Mesenchymal stem cell (in vitro differentiated cells and primary cell): ENCODE measurements around the gene SELE.

Source experiments
- DNase-seq: peaks from one replicate; pipeline ENCODE4 v3.0.0-alpha.2; 2013
- H2AFZ ChIP-seq: one replicate; pipeline ENCODE4 v1.6.1; 2013; ENCODE audit warnings: low read depth, mild to moderate bottlenecking, control low read depth, inconsistent platforms, low read length, moderate library complexity
- H2AK5ac ChIP-seq: 2 replicates; pipeline ENCODE4 v1.6.1; 2013; ENCODE audit warnings: low read length, moderate library complexity, mild to moderate bottlenecking, inconsistent platforms; ENCODE audit not compliant: severe bottlenecking
- H2BK120ac ChIP-seq: one replicate; pipeline ENCODE4 v1.6.1; 2013; ENCODE audit warnings: low read depth, mild to moderate bottlenecking, inconsistent platforms, low read length, moderate library complexity
- H2BK12ac ChIP-seq, 2 experiments: one replicate each; pipeline ENCODE4 v1.6.1; 2013; ENCODE audit warnings: inconsistent platforms in 2 of 2, low read length in 2 of 2, mild to moderate bottlenecking in 2 of 2, moderate library complexity in 2 of 2, control low read depth in 1 of 2
- H2BK15ac ChIP-seq: one replicate; pipeline ENCODE4 v1.6.1; 2013; ENCODE audit warnings: mild to moderate bottlenecking, low read depth, inconsistent platforms; ENCODE audit not compliant: poor library complexity, severe bottlenecking
- H2BK5ac ChIP-seq: 2 replicates; pipeline ENCODE4 v1.6.1; 2013; ENCODE audit warnings: low read depth, mild to moderate bottlenecking, low read length, control low read depth, inconsistent platforms; ENCODE audit not compliant: poor library complexity, severe bottlenecking
- H3K14ac ChIP-seq, 2 experiments: one replicate each; pipeline ENCODE4 v1.6.1; 2013; ENCODE audit warnings: inconsistent platforms in 2 of 2, low read length in 2 of 2, control low read depth in 1 of 2, mild to moderate bottlenecking in 1 of 2, moderate library complexity in 1 of 2
- H3K18ac ChIP-seq, 2 experiments: one replicate each; pipeline ENCODE4 v1.6.1; 2013; ENCODE audit warnings: inconsistent platforms in 2 of 2, low read length in 2 of 2, control low read depth in 1 of 2, low read depth in 1 of 2, mild to moderate bottlenecking in 1 of 2
- H3K23ac ChIP-seq, 2 experiments: one replicate each; pipeline ENCODE4 v1.6.1; 2013; ENCODE audit warnings: inconsistent platforms in 2 of 2, low read length in 2 of 2, mild to moderate bottlenecking in 2 of 2, moderate library complexity in 2 of 2, control low read depth in 1 of 2
- H3K27ac ChIP-seq: 2 replicates; pipeline ENCODE4 v1.5.1; 2013; ENCODE audit warnings: mild to moderate bottlenecking, moderate library complexity, low read length, control low read depth, inconsistent platforms; ENCODE audit not compliant: poor library complexity, severe bottlenecking
- H3K27me3 ChIP-seq, 2 experiments: 2 replicates each; pipeline versions ENCODE4 v1.6.1 to v1.7.0; 2013; ENCODE audit warnings: low read length in 2 of 2, mild to moderate bottlenecking in 2 of 2, moderate library complexity in 2 of 2, control low read depth in 1 of 2, inconsistent platforms in 1 of 2; ENCODE audit not compliant: control insufficient read depth in 1 of 2, insufficient read depth in 1 of 2
- H3K36me3 ChIP-seq, 2 experiments: 2 replicates each; pipeline versions ENCODE4 v1.6.1 to v1.7.0; 2013; ENCODE audit warnings: low read length in 2 of 2, control low read depth in 1 of 2, inconsistent platforms in 1 of 2, low read depth in 1 of 2, mild to moderate bottlenecking in 1 of 2; ENCODE audit not compliant: insufficient read depth in 2 of 2, control insufficient read depth in 1 of 2
- H3K4ac ChIP-seq, 2 experiments: one replicate each; pipeline ENCODE4 v1.6.1; 2013; ENCODE audit warnings: inconsistent platforms in 2 of 2, low read length in 2 of 2, mild to moderate bottlenecking in 2 of 2, moderate library complexity in 2 of 2, control low read depth in 1 of 2, low read depth in 1 of 2
- H3K4me1 ChIP-seq: 2 replicates; pipeline ENCODE4 v1.6.1; 2013; ENCODE audit warnings: low read depth, low read length, control low read depth; ENCODE audit not compliant: control insufficient read depth, insufficient read depth
- H3K4me2 ChIP-seq: 2 replicates; pipeline ENCODE4 v1.6.1; 2013; ENCODE audit warnings: low read length, mild to moderate bottlenecking, inconsistent platforms; ENCODE audit not compliant: poor library complexity, severe bottlenecking
- H3K4me3 ChIP-seq, 2 experiments: 2 replicates each; pipeline versions ENCODE4 v1.5.1 to v1.7.0; 2013; ENCODE audit warnings: low read length in 2 of 2, mild to moderate bottlenecking in 2 of 2, control low read depth in 1 of 2, low read depth in 1 of 2; ENCODE audit not compliant: insufficient read depth in 1 of 2
- H3K79me1 ChIP-seq: replicated peaks from 2 replicates; pipeline ENCODE4 v1.6.1; 2013; ENCODE audit warnings: mild to moderate bottlenecking, control low read depth, low read length, inconsistent platforms; ENCODE audit not compliant: poor library complexity, severe bottlenecking
- H3K9ac ChIP-seq: 2 replicates; pipeline ENCODE4 v1.7.0; 2013; ENCODE audit warnings: mild to moderate bottlenecking, low read length, moderate library complexity
- H3K9me3 ChIP-seq: 2 replicates; pipeline ENCODE4 v1.7.0; 2013; ENCODE audit warnings: mild to moderate bottlenecking, low read length; ENCODE audit not compliant: control insufficient read depth
- H4K8ac ChIP-seq: one replicate; pipeline ENCODE4 v1.6.1; 2013; ENCODE audit warnings: inconsistent platforms, mild to moderate bottlenecking, low read length, moderate library complexity
- H4K91ac ChIP-seq: one replicate; pipeline ENCODE4 v1.6.1; 2013; ENCODE audit warnings: mild to moderate bottlenecking, low read length, inconsistent platforms
- WGBS: methylation state at CpG from one replicate; pipeline ENCODE4 v1.1.7; 2013; ENCODE audit warnings: mixed read lengths; 5-methylcytosine and 5-hydroxymethylcytosine counted together

SELE gene

GRCh38 chr1:169708647-169709046 is 25.2 kb downstream of the SELE start:
- no peaks in the 10 kb centered on the region for H3K27me3 ChIP-seq
- H4K8ac ChIP-seq, result no peak overlapping the region
- H4K91ac ChIP-seq, result no peak overlapping the region
- no peak overlapping the region for H3K9ac ChIP-seq
- H2BK12ac ChIP-seq, result no peak overlapping the region
- no peak overlapping the region for H3K4me2 ChIP-seq
- DNase-seq, result no peak
- H2BK120ac ChIP-seq, result no peak overlapping the region
- H3K4me1 ChIP-seq, result no peaks in the 10 kb centered on the region
- H2AFZ ChIP-seq, result no peak overlapping the region
- no peak overlapping the region for H3K4me3 ChIP-seq
- no peak overlapping the region for H2AK5ac ChIP-seq
- H3K27ac ChIP-seq, result no peak overlapping the region
- no peak overlapping the region for H3K4ac ChIP-seq
- H2BK5ac ChIP-seq, result no peak overlapping the region
- WGBS, result 93% methylated on average over 3 of the region's 3 CpGs
- no peak overlapping the region for H3K23ac ChIP-seq
- no peak overlapping the region for H2BK15ac ChIP-seq
- peak overlapping the region in 1 of 2 experiments; percentile 36 for H3K14ac ChIP-seq
- H3K79me1 ChIP-seq, result no peaks in the 10 kb centered on the region
- H3K9me3 ChIP-seq, result no peaks in the 10 kb centered on the region
- H3K18ac ChIP-seq, result no peak overlapping the region
- H3K36me3 ChIP-seq, result no peaks in the 10 kb centered on the region

DNA sequence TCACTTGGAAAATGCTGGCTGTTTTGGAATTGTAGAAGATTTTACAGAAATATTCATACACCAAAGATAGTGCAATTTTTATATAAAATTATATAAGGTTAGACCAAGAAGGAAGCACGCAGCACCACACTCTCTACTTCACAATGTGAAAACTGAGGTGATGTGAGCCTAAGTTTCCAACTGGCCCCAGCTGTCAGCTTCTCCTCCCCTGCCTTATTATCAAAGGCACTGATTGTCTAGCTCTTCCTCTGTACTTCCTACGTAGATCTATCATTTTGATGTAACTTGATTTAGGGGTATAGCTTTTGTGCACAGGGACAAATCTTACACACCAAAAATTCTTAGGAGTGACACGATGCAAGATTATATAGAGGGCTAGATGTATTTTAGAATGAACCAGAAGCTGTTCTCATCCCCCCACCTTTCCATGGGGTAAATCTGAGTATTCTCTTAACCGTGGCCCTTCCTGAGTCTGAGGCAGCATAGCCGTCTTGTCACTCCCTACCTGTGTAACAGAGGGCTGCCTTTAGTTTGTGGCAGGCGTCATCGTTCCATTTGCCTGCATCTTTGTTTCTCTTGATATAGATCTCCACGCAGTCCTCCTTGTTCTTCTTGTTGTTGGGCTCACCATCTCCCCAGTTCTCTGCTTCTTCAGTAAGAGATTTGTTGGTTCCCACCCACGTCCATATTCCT is 25.8 kb downstream of the SELE start:
- no peak overlapping the region for H3K4me2 ChIP-seq
- no peaks in the 10 kb centered on the region for H3K36me3 ChIP-seq
- no peak overlapping the region for H4K91ac ChIP-seq
- H3K14ac ChIP-seq, result peak overlapping the region in 1 of 2 experiments; percentile 36
- no peak overlapping the region for H3K9ac ChIP-seq
- no peak overlapping the region for H2BK12ac ChIP-seq
- no peaks in the 10 kb centered on the region for H3K79me1 ChIP-seq
- H3K27ac ChIP-seq, result no peak overlapping the region
- no peak overlapping the region for H3K4ac ChIP-seq
- no peak overlapping the region for H3K23ac ChIP-seq
- no peaks in the 10 kb centered on the region for H3K4me1 ChIP-seq
- no peak overlapping the region for H2AK5ac ChIP-seq
- no peak overlapping the region for H2BK120ac ChIP-seq
- no peak overlapping the region for H2AFZ ChIP-seq
- 86% methylated on average over 8 of the region's 9 CpGs for WGBS
- H3K18ac ChIP-seq, result no peak overlapping the region
- H3K4me3 ChIP-seq, result no peak overlapping the region
- H2BK5ac ChIP-seq, result no peak overlapping the region
- DNase-seq, result no peak
- H3K9me3 ChIP-seq, result no peaks in the 10 kb centered on the region
- H4K8ac ChIP-seq, result no peak overlapping the region
- no peak overlapping the region for H2BK15ac ChIP-seq
- no peaks in the 10 kb centered on the region for H3K27me3 ChIP-seq

DNA sequence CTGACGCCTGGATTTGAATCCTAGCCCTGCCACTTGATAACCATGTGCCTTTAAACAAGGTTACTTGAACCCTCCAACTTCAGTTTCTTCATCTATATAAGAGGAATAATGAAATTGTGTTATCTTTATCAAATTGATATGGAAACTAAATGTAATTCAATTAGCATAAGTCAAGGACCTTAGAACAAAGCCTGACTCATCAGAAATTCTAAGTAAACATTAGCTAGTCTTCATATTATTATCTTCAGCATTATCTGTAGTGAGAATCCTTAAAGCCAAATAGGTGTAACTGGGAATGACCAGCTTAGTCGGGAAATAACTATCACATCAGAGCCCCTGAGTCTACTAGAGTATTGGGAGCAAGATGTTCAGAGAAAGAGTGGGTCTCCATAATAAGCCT is 29.1 kb downstream of the SELE start:
- Histone ChIP-seq H2AK5ac (no peak overlapping the region), H3K9me3 (no peaks in the 10 kb centered on the region), H3K4me3 (no peak overlapping the region), H2BK5ac (no peak overlapping the region), H3K36me3 (no peaks in the 10 kb centered on the region), H3K23ac (no peak overlapping the region), H4K91ac (no peak overlapping the region), H3K9ac (no peak overlapping the region), H3K18ac (no peak overlapping the region), H3K79me1 (no peaks in the 10 kb centered on the region), H3K27ac (no peak overlapping the region), H2BK12ac (no peak overlapping the region), H3K4me1 (no peaks in the 10 kb centered on the region), H3K4ac (no peak overlapping the region), H2BK120ac (no peak overlapping the region), H2BK15ac (no peak overlapping the region), H4K8ac (no peak overlapping the region), H3K27me3 (peaks cover 0 to 4% of the 10 kb centered on the region in 2 experiments), H3K14ac (no peak overlapping the region), H2AFZ (no peak overlapping the region), H3K4me2 (no peak overlapping the region)
- no peak for DNase-seq
- WGBS, result 100% methylated on average over 1 of the region's 2 CpGs

DNA sequence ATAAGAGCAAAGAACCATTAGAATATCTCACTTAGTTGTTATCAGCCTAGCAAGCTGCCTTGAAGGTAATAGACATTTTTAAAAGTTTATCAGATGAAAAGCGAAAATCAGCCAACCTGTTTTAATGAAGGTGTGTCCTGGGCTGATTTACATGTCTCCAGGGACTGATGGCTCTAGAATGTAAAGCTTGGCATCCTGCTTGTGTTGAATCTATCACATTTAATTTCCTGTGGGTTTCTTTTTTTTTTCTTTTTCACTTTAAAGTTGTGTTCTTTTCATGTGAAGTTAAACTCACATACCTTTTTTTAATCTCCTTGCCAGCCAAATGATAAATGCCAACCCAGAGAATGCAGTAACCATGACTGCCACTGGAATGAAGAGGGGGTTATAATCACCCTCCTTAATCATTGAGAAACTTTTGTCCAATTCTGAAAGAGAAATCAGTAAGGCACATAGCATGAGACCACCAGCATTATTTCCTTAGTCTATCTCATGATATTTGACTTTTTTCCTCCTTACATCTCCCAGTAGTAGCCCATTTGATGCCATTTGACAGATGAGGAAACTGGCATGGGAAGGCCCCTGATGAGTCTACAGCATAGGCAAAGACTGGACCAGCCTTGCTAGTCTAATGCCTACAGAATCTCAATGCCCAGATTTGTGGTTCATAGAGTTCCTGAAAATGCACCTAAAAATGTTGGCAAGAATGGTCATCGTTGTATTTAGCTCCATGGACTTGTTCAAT is 32.4 kb downstream of the SELE start:
- Histone ChIP-seq H3K9me3 (no peaks in the 10 kb centered on the region), H2BK12ac (no peak overlapping the region), H3K36me3 (no peaks in the 10 kb centered on the region), H3K14ac (no peak overlapping the region), H3K18ac (no peak overlapping the region), H3K4me3 (no peak overlapping the region), H2BK15ac (no peak overlapping the region), H3K9ac (no peak overlapping the region), H4K91ac (no peak overlapping the region), H3K4me2 (no peak overlapping the region), H3K27me3 (peaks cover 0 to 4% of the 10 kb centered on the region in 2 experiments), H3K23ac (no peak overlapping the region), H3K79me1 (no peaks in the 10 kb centered on the region), H2BK120ac (no peak overlapping the region), H3K4me1 (no peaks in the 10 kb centered on the region), H3K4ac (no peak overlapping the region), H2AFZ (no peak overlapping the region), H4K8ac (no peak overlapping the region), H3K27ac (no peak overlapping the region), H2BK5ac (no peak overlapping the region), H2AK5ac (no peak overlapping the region)
- no peak for DNase-seq
- 88% methylated on average over 2 of the region's 2 CpGs for WGBS
